ENCODE measurements around the gene CNTN1. TPM values are rescaled to one million over a fixed set of nuclear protein-coding genes. Genes with fewer than 3 reads are reported as not detected.

Gene CNTN1
- total and polyA plus RNA-seq, 2 of the 4 experiments (the other 2 are of a cell fraction), result 0.10 to 0.18 TPM

- ChIA-PET CTCF (no interaction called here), POLR2A (ENCODE audit: unreplicated experiment) (no interaction called here)
- Histone ChIP-seq H4K8ac (ENCODE audit: low read depth in 2 of 2, low read length in 2 of 2) (no peak overlapping the region), H4K20me1 (ENCODE audit: insufficient read depth, low read length) (no peaks in the 10 kb centered on the region), H2BK5ac (ENCODE audit: low read depth, low read length, poor library complexity, severe bottlenecking) (no peak overlapping the region), H2BK120ac (ENCODE audit: low read depth, low read length) (no peak overlapping the region), H4K5ac (ENCODE audit: low read depth, low read length) (no peak overlapping the region), H3K18ac (ENCODE audit: low read depth, low read length) (no peak overlapping the region), H2AK5ac (ENCODE audit: low read depth, low read length) (no peak overlapping the region), H3K23ac (ENCODE audit: low read depth, low read length) (no peak overlapping the region), H3K9me3 (ENCODE audit: control insufficient read depth, insufficient read depth, low read length) (no peaks in the 10 kb centered on the region), H3K4me2 (ENCODE audit: low read depth, low read length) (no peak overlapping the region), H3K14ac (replicated peaks; ENCODE audit: low read depth, low read length) (no peak overlapping the region), H2BK20ac (ENCODE audit: low read depth, low read length) (no peak overlapping the region), H2BK15ac (ENCODE audit: low read depth, low read length) (no peak overlapping the region), H3K4me3 (ENCODE audit: insufficient read depth, low read depth, low read length) (no peak overlapping the region), H3K36me3 (ENCODE audit: control insufficient read depth, insufficient read depth, low read length) (no peaks in the 10 kb centered on the region), H4K91ac (ENCODE audit: insufficient read depth, low read depth, low read length) (no peak overlapping the region), H3K27ac (ENCODE audit: insufficient read depth, low read length) (no peak overlapping the region), H3K79me1 (ENCODE audit: low read depth in 1 of 2, low read length in 2 of 2) (no peaks in the 10 kb centered on the region), H2AFZ (replicated peaks; ENCODE audit: low read length, poor library complexity) (no peak overlapping the region), H3K56ac (ENCODE audit: extremely low read depth, insufficient read depth, low read length) (no peak overlapping the region), H3K9ac (ENCODE audit: low read depth, low read length) (no peak overlapping the region), H3K4ac (ENCODE audit: low read depth, low read length) (no peak overlapping the region), H3K4me1 (ENCODE audit: control insufficient read depth, insufficient read depth, low read length) (no peaks in the 10 kb centered on the region), H2AK9ac (replicated peaks; ENCODE audit: low read depth, low read length, poor library complexity) (no peak overlapping the region), H3K27me3 (ENCODE audit: control insufficient read depth, insufficient read depth, low read length) (no peaks in the 10 kb centered on the region), H3K9me1 (ENCODE audit: insufficient read depth, low read length) (no peaks in the 10 kb centered on the region)
- no peak for TF ChIP-seq NFE2L2 (IDR thresholded peaks at IDR 0.05; ENCODE audit: low read depth, low read length)
- no peak for TF ChIP-seq POLR2A (IDR thresholded peaks at IDR 0.05; ENCODE audit: low read depth, low read length)
- no peak for TF ChIP-seq CEBPB (IDR thresholded peaks at IDR 0.05; ENCODE audit: low read depth, low read length)
- TF ChIP-seq BHLHE40 (IDR thresholded peaks at IDR 0.05; ENCODE audit: low read depth, low read length), result no peak
- TF ChIP-seq USF2 (IDR thresholded peaks at IDR 0.05; ENCODE audit: low read depth, low read length), result no peak
- no peak for TF ChIP-seq MAFK (IDR thresholded peaks at IDR 0.05; ENCODE audit: low read depth, low read length)
- TF ChIP-seq FOS (IDR thresholded peaks at IDR 0.05; ENCODE audit: low read depth, low read length), result no peak
- no peak for TF ChIP-seq MAZ (IDR thresholded peaks at IDR 0.05; ENCODE audit: borderline replicate concordance, low read depth, low read length)
- TF ChIP-seq ELK1 (IDR thresholded peaks at IDR 0.05; ENCODE audit: borderline replicate concordance, low read depth, low read length), result no peak
- no peak for TF ChIP-seq RAD21 (IDR thresholded peaks at IDR 0.05; ENCODE audit: low read length)
- no peak for TF ChIP-seq RFX5 (IDR thresholded peaks at IDR 0.05; ENCODE audit: low read depth, low read length)
- no peak for TF ChIP-seq CTCF (conservative IDR thresholded peaks at IDR 0.05; ENCODE audit: low read depth, low read length)
- no peak for TF ChIP-seq SMC3 (IDR thresholded peaks at IDR 0.05; ENCODE audit: low read depth, low read length)
- no peak for TF ChIP-seq MXI1 (IDR thresholded peaks at IDR 0.05; ENCODE audit: borderline replicate concordance, low read depth, low read length)
- no peak for TF ChIP-seq RCOR1 (IDR thresholded peaks at IDR 0.05; ENCODE audit: insufficient replicate concordance, low read length)
- no peak for TF ChIP-seq CHD1 (IDR thresholded peaks at IDR 0.05; ENCODE audit: low read depth, low read length)
- intact Hi-C loops (cut with micrococcal nuclease), result no loop called here
- no CpG with 5 or more reads among the region's 2 CpGs for WGBS, 2 experiments (ENCODE audit: extremely low coverage in 2 of 2, insufficient read length in 1 of 2)
- DNase-seq (no peak), ATAC-seq (ENCODE audit: low read depth) (no peak)
- no TSS peak for BruUV-seq (replicated peaks)
- dilution Hi-C loops (cut with HindIII; ENCODE audit: low sequenced_read_pairs, unreplicated experiment), result no loop called here
- in situ Hi-C loops (cut with MboI; ENCODE audit: low sequenced_read_pairs), result no loop called here
Observed at GRCh38 chr12:40672741-40673271, 19.4 kb upstream of the CNTN1 start.

All from IMR-90 (cell line).